GM11168 (cell line): ENCODE measurements around the gene MAGI2.

Experiments
- in situ Hi-C: fragments of 300-500 bp; cut with MboI; formaldehyde crosslinking; loops from one replicate; pipeline ENCODE4 v1.12.0; 2022; ENCODE audit warnings: low sequenced_read_pairs; ENCODE audit not compliant: unreplicated experiment

The MAGI2 gene

GRCh38 chr7:78125884-78126283 is 1327.6 kb downstream of the MAGI2 start:
- in situ Hi-C loops, result no loop called here

GRCh38 chr7:78124216-78124615 is 1329.3 kb downstream of the MAGI2 start:
- in situ Hi-C loops, result no loop called here

GRCh38 chr7:78121888-78122287 is 1331.6 kb downstream of the MAGI2 start:
- in situ Hi-C loops, result no loop called here

- in situ Hi-C loops, result no loop called here
Measured at GRCh38 chr7:78118470-78118869, 1335.0 kb downstream of the MAGI2 start.

- in situ Hi-C loops, result no loop called here
Measured at GRCh38 chr7:78115876-78116275, 1337.6 kb downstream of the MAGI2 start.

- in situ Hi-C loops, result no loop called here
Measured at GRCh38 chr7:78114993-78115392, 1338.5 kb downstream of the MAGI2 start.

GRCh38 chr7:78112488-78112887 is 1341.0 kb downstream of the MAGI2 start:
- in situ Hi-C loops, result no loop called here

GRCh38 chr7:78111386-78111785 is 1342.1 kb downstream of the MAGI2 start:
- in situ Hi-C loops, result no loop called here

GRCh38 chr7:78103475-78103874 is 1350.0 kb downstream of the MAGI2 start:
- in situ Hi-C loops, result no loop called here

GRCh38 chr7:78101076-78101475 is 1352.4 kb downstream of the MAGI2 start:
- in situ Hi-C loops, result no loop called here

- in situ Hi-C loops, result no loop called here
Measured at GRCh38 chr7:78099715-78100394, 1353.6 kb downstream of the MAGI2 start.

- in situ Hi-C loops, result no loop called here
Measured at GRCh38 chr7:78095549-78095948, 1357.9 kb downstream of the MAGI2 start.

GRCh38 chr7:78092331-78092730 is 1361.1 kb downstream of the MAGI2 start:
- in situ Hi-C loops, result no loop called here

GRCh38 chr7:78090616-78091015 is 1362.9 kb downstream of the MAGI2 start:
- in situ Hi-C loops, result no loop called here

GRCh38 chr7:78083476-78084120 is 1369.9 kb downstream of the MAGI2 start:
- in situ Hi-C loops, result no loop called here

GRCh38 chr7:78082556-78082955 is 1370.9 kb downstream of the MAGI2 start:
- in situ Hi-C loops, result no loop called here

GRCh38 chr7:78081888-78082287 is 1371.6 kb downstream of the MAGI2 start:
- in situ Hi-C loops, result no loop called here

GRCh38 chr7:78081344-78081743 is 1372.1 kb downstream of the MAGI2 start:
- in situ Hi-C loops, result no loop called here

- in situ Hi-C loops, result no loop called here
Measured at GRCh38 chr7:78080811-78081210, 1372.7 kb downstream of the MAGI2 start.

- in situ Hi-C loops, result no loop called here
Measured at GRCh38 chr7:78080241-78080640, 1373.2 kb downstream of the MAGI2 start.

GRCh38 chr7:78074713-78075112 is 1378.8 kb downstream of the MAGI2 start:
- in situ Hi-C loops, result no loop called here
